Subcutaneous adipose tissue (tissue), 4 donors: ENCODE data around the gene CAPS2. TPM values are rescaled to one million over a fixed set of nuclear protein-coding genes. Genes with fewer than 3 reads are reported as not detected.

ENCODE experiments used
- total RNA-seq, 4 donors: library from RNA; depleted of rRNA; stranded (reverse); fragments of >200 nt; gene quantifications; one replicate each; pipeline ENCODE4 v1.1.0, GENCODE V29; 2016
- TF ChIP-seq, protein P1 (sequence below): fragments of 450-650 bp; IDR thresholded peaks from one replicate; pipeline ENCODE4 v1.5.1; 2016; ENCODE audit warnings: low read depth, mild to moderate bottlenecking, control low read depth, antibody characterized with exemption, moderate library complexity

The CAPS2 gene
- total RNA-seq, 4 donors from 2014 or later: 8.6 to 22.2 (median 14.9) TPM

DNA sequence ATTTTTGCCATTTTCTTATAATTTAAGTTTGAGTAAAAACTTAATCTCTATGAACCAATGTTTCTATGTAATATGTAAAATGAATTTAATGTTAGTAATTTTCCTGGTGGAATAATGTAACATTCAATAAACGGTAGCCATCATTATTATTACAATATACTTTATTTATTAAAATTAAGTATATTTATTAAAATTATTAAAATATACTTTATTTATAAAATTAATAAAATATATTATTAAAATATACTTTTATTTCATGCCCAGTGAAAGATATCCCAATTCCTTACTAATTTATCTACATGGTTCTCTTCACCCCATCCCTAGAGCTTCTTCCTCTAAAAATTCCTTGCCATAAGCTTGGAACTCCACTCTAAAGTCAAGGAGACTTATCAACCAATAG is 2.5 kb downstream of the CAPS2 start:
- TF ChIP-seq, protein P1, sequence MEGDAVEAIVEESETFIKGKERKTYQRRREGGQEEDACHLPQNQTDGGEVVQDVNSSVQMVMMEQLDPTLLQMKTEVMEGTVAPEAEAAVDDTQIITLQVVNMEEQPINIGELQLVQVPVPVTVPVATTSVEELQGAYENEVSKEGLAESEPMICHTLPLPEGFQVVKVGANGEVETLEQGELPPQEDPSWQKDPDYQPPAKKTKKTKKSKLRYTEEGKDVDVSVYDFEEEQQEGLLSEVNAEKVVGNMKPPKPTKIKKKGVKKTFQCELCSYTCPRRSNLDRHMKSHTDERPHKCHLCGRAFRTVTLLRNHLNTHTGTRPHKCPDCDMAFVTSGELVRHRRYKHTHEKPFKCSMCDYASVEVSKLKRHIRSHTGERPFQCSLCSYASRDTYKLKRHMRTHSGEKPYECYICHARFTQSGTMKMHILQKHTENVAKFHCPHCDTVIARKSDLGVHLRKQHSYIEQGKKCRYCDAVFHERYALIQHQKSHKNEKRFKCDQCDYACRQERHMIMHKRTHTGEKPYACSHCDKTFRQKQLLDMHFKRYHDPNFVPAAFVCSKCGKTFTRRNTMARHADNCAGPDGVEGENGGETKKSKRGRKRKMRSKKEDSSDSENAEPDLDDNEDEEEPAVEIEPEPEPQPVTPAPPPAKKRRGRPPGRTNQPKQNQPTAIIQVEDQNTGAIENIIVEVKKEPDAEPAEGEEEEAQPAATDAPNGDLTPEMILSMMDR: no peak

DNA sequence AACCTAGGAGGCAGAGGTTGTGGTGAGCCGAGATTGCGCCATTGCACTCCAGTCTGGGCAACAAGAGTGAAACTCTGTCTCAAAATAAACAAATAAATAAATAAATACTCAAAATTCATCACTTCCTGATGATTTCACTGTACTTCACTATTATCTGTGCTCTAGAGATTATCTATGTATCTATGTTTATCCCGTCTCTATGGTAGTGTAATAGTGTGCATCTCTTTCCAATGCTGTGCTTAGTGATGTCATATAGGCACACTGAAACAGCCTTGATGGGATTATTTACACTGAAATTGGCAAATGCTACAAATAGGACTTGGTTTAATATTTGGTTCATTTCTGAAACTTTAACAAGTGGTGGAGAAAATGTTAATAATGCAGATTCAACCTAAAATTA is 6.5 kb downstream of the CAPS2 start:
- TF ChIP-seq, protein P1: no peak

DNA sequence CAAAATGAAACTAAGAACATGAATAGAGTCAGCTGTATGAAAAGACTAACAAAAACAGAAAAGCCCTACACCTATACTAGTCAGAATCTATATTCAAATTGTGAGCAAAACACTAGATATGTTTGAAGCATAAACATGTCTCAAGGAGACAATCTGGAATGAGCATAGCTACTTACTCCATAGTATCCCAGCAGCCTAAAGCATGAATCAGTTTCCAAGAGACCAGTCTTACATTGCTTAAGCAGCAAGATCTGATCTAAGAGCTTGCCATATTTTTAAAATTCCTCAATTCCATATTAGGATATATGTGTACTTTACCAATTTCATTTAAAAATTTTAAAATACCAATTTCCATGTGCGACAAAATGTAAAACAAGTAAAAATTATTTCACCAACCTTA is 7.7 kb downstream of the CAPS2 start:
- TF ChIP-seq, protein P1: no peak

DNA sequence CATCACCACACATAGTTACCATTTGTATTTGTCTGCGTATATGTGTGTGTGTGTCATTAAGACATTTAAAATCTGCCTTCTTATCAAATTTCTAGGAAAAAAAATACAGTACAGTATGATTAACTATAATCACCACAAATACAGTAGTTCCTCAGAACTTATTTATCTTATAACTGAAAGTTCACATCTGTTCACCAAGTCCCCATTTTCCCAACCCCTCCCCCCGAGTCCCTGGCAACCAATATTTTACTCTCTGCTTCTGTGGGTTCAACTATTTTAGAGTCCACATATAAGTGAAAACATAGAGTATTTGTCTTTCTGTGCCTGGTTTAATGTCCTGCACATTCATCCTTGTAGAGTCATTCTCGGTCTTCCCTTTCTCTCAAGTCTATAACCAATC is 12.3 kb downstream of the CAPS2 start:
- TF ChIP-seq, protein P1: no peak

DNA sequence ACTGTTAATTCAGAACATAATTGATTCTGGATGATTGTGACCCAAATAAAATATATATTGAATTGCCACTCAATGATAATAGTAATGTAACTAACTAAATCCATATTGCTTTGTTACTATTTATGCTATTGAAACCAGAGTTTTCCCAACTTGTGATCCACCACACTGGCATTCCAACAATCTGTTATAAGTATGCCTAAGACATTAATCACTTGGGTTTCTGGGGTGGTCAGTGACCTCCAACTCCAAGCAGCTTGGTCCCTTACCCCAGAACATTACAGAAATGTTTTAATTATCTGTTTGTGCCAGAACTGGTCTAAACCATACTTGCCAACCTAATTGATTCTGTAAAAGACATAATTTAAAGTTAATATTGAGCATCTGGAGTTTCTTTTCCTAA is 14.6 kb downstream of the CAPS2 start:
- TF ChIP-seq, protein P1: no peak

DNA sequence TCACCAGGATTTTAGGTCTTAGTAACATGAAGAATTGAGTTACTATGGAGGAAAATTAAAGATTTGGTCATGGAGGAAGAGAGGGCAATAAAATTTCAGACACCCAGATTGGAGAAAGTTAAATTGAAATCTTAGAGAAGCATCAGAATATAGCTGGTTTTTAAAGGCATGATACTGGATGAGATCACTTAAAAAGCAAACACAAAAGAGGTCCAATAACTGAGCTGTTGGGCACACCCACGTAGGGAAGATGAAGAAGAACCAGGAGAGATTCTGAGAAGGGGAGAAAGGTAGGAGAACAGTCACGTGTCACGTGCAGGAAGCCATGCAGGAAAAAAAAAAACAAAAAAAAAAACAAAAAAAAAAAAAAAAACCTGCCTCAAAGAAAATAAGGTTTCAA is 18.8 kb downstream of the CAPS2 start:
- TF ChIP-seq, protein P1: no peak

DNA sequence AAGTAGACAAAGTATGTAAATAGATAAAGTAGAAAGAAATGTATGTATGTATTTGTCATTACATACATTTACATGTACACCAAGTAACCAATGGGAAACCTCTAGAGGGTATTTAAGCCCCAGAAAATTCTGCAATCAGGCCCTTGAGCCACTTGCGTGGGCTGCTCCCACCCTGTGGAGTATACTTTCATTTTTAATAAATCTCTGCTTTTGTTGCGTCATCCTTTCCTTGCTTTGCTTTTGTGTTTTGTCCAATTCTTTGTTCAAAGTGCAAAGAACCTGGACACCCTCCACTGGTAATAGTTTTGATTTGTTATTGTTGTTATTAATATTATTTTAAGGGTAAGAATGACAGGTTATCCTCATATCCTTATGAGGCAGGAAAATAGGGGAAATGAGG is 21.8 kb downstream of the CAPS2 start:
- TF ChIP-seq, protein P1: no peak
